Ishikawa (cell line): Measurements from ENCODE around the gene CEP85L.

Source experiments
- CEBPB ChIP-seq: IDR thresholded peaks from 2 replicates; pipeline ENCODE4 v1.6.1; 2012
- EGR1 ChIP-seq: IDR thresholded peaks from 2 replicates; pipeline ENCODE4 v1.6.1; 2012
- EP300 ChIP-seq: IDR thresholded peaks from 2 replicates; pipeline ENCODE4 v1.6.1; 2012; ENCODE audit warnings: borderline replicate concordance
- FOXM1 ChIP-seq: IDR thresholded peaks from 2 replicates; pipeline ENCODE4 v1.6.1; 2012; ENCODE audit warnings: low read depth, borderline replicate concordance
- MAX ChIP-seq: IDR thresholded peaks from 2 replicates; pipeline ENCODE4 v1.6.1; 2012
- RAD21 ChIP-seq: IDR thresholded peaks from 2 replicates; pipeline ENCODE4 v1.6.1; 2012; ENCODE audit warnings: low read depth
- REST ChIP-seq: IDR thresholded peaks from 2 replicates; pipeline ENCODE4 v1.6.1; 2012; ENCODE audit warnings: low read depth, mild to moderate bottlenecking
- TCF12 ChIP-seq: IDR thresholded peaks from 2 replicates; pipeline ENCODE4 v1.6.1; 2012; ENCODE audit warnings: low read depth
- YY1 ChIP-seq: IDR thresholded peaks from 2 replicates; pipeline ENCODE4 v1.6.1; 2012; ENCODE audit warnings: low read depth

- TF ChIP-seq MAX (no peak), CEBPB (no peak), EP300 (no peak), EGR1 (no peak), RAD21 (no peak), TCF12 (no peak), YY1 (no peak), FOXM1 (no peak), REST (no peak)
These were observed 98.3 kb downstream of the CEP85L start for GRCh38 chr6:118553132-118553531.
